Mammary epithelial cell (primary cell): Measurements from ENCODE around the gene SP4.

Experiments used
- EZH2 ChIP-seq: IDR thresholded peaks from 2 replicates; pipeline ENCODE4 v1.6.1; 2012; ENCODE audit warnings: low read length, inconsistent platforms, borderline replicate concordance
- TF ChIP-seq, protein P1 (sequence below), 2 donors: IDR thresholded peaks in 1 of 2; conservative IDR thresholded peaks in 1 of 2; 2 replicates each; pipeline ENCODE4 v1.5.1; 2011 to 2012; ENCODE audit warnings: inconsistent platforms in 2 of 2, low read length in 2 of 2, mild to moderate bottlenecking in 2 of 2, control low read depth in 1 of 2, low read depth in 1 of 2; ENCODE audit not compliant: insufficient read depth in 1 of 2; ENCODE audit errors: extremely low read depth in 1 of 2

DNA sequence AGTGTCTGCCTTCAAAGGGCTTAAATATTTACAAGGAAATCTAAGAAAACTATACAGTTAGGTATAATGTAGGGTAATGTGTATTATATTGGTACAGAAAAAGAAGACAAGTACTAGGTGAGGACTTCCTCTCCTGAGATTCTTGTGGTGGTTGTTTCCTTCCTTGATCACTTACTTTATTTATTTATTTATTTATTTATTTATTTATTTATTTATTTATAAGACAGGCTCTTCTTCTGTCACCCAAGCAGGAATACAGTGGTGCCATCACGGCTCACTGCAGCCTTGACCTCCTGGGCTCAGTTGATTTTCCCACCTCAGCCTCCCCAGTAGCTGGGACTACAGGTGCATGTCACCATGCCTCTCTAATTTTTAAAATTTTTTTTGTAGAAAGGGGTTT lies 96.8 kb downstream of the SP4 start:
- TF ChIP-seq, protein P1, sequence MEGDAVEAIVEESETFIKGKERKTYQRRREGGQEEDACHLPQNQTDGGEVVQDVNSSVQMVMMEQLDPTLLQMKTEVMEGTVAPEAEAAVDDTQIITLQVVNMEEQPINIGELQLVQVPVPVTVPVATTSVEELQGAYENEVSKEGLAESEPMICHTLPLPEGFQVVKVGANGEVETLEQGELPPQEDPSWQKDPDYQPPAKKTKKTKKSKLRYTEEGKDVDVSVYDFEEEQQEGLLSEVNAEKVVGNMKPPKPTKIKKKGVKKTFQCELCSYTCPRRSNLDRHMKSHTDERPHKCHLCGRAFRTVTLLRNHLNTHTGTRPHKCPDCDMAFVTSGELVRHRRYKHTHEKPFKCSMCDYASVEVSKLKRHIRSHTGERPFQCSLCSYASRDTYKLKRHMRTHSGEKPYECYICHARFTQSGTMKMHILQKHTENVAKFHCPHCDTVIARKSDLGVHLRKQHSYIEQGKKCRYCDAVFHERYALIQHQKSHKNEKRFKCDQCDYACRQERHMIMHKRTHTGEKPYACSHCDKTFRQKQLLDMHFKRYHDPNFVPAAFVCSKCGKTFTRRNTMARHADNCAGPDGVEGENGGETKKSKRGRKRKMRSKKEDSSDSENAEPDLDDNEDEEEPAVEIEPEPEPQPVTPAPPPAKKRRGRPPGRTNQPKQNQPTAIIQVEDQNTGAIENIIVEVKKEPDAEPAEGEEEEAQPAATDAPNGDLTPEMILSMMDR (conservative IDR thresholded peaks at IDR 0.05 in 1 of 2, IDR thresholded peaks at IDR 0.05 in 1 of 2; ENCODE audit: extremely low read depth in 1 of 2, insufficient read depth in 1 of 2, low read depth in 1 of 2, low read length in 2 of 2), result no peak
- no peak for TF ChIP-seq EZH2
